ENCODE measurements around the gene CCNF.

Gene CCNF

GRCh38 chr16:2458887-2459646 is 29.8 kb downstream of the CCNF start:
- DNase-seq, result no peak

GRCh38 chr16:2459647-2460390 is 30.6 kb downstream of the CCNF start, which contains the start of gene TEDC2:
TEDC2 (plus strand) TSS chr16:2460109; CDS start chr16:2460145, 36 bp downstream.
- peak; percentile 78 for DNase-seq

- no peak for DNase-seq
Measured at GRCh38 chr16:2460391-2460713, 31.1 kb downstream of the CCNF start.

DNA sequence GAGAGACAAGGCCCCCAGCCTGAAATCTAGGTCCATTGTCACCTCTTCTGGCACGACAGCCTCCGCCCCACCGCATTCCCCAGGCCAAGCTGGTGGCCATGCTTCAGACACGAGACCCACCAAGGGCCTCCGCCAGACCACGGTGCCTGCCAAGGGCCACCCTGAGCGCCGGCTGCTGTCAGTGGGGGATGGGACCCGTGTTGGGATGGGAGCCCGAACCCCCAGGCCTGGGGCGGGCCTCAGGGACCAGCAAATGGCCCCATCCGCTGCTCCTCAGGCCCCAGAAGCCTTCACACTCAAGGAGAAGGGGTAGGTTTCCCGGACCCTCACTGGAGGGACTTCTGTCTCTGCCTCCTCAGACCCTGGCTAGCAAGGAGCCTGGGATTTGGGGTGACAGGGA is 31.7 kb downstream of the CCNF start:
- DNase-seq, result no peak

- no peak for DNase-seq
Measured at GRCh38 chr16:2462031-2462866, 33.0 kb downstream of the CCNF start.

DNA sequence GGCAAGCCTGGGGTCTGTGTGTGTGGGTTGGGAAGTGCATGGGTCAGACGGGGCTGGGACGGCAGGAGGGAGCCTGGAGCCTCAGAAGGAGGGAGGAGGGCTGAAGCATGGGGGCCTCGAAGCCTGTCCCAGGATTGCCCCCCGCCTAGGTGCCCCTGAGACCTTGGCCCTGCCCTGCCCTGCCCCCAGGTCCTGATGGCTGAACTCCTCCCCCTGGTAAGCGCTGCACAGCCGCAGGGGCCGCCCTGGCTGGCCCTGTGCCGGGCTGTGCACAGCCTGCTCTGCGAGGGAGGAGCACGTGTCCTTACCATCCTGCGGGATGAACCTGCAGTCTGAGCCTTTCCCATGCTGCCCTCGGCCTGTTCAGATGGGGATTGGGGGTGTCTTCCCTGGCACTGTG is 35.1 kb downstream of the CCNF start:
- DNase-seq, result no peak

DNA sequence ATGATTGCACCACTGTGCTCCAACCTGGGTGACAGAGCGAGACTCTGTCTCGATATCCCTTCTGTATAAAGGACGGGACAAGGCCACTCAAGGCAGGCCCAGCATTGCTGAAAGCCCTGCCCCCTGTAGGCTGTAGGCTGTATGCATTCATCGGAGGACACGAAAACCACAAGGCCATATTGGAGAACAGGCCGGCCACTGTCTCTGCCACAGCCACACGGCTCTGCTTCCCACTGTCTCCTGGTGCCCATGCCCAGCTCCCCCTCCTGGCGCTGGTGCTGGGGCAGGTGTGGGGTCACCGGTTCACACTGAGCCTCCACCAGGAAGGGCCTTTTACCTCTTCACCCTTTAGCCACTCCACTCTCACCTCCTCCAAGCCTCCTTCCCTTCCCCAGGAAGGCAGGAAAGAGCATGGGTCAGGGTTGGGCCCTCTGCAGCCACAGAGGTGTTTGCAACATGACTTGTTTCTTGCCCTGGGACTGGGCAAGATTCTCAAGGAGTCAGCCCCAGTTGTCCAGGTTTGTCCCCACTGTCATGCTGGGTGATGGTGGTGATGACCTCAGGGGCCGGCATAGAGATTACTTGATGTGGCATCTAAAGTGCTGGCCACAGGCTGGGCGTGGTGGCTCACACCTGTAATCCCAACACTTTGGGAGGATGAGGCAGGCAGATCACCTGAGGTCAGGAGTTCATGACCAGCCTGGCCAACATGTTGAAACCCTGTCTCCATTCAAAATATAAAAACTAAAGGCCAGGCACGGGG is 36.6 kb downstream of the CCNF start:
- DNase-seq, result no peak

DNA sequence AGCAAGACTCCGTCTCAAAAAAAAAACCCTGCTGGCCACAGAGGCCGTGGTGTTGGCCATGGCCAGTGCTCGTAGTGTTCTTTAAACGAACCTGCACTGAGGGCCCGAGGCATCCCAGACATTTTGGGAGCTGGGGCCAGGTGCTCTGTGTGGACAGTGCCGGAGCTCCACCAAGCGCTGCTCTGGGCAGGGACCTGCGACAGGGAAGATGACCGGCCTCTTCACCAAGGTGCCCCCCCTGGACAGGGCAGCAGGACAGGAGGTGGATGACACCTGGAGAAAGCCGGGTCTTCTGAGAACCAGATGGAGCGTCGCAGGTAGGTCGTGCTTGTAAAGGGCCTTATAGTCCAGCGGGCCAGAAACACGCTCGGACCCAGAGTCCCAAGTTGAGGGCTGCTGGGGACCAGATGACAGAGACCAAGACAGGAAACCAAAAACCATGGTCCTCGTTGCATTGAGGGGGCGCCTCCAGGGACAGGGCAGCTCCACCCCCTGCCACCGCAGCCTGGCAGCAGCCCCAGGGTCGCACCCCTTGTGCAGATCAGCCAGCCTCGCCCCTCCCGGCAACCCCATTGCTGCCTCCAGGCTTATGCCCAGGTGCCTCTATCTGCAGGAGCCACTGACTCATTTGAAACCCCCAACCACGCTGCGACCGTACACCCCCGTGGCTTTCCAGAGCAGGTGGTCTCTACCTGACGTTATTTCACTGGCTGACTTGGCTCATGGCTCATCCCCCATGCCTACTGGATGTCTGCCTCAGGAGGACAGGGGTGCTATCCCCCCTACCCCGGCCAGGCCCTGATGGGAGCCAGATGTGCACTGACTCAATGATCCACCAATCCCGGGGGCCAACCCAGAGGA is 37.6 kb downstream of the CCNF start:
- DNase-seq, result no peak

- DNase-seq, result peak; percentile 39
Measured at GRCh38 chr16:2467528-2468232, 38.4 kb downstream of the CCNF start.

DNA sequence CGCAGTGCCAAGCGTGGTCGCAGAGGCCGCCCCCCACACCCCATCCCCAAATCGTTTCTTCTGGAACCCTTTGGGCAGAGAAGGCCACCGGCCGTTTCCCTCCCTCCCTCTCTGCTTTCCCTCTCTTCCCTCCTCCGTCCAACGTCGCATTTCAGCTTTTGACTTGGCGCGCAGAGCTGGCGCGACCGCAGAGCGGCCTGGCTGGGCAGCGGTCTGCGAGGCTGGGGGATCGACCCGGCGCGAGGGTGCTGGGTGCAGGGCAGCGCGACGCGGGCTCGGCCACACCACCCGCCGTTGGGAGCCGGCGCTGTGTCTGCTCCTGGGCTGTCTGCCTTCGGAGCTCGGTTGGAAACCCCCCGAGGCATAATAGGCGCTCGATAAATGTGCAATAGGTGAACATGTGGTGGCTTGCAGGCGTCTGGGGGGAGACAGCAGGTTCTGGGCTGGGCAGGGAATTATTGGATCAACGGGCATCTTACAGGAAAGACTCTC is 39.0 kb downstream of the CCNF start:
- DNase-seq, result no peak

GRCh38 chr16:2468725-2469398 is 39.6 kb downstream of the CCNF start:
- DNase-seq, result no peak

GRCh38 chr16:2469399-2470233 is 40.4 kb downstream of the CCNF start:
- DNase-seq, result no peak

GRCh38 chr16:2470234-2470601 is 41.0 kb downstream of the CCNF start:
- DNase-seq, result no peak

DNA sequence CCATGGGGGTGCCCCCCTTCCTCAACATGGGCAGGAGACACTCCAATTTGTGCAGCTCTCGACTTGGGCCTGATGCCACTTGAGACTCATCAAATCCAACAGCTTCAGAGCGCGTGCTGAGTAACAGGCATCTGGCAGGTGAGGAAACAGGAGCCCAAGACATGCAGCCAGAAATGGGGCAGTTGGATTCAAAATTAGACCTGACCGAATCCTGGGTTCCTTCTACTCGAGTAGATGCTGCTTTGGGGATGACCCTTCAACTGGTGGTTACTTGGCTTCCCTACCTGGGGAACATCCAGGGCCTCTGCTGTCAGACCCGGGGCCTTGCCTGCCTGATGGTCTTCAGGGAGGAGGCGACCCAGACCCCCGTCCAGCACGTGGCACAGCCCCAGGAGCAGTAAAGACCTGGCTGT is 41.4 kb downstream of the CCNF start:
- no peak for DNase-seq

DNA sequence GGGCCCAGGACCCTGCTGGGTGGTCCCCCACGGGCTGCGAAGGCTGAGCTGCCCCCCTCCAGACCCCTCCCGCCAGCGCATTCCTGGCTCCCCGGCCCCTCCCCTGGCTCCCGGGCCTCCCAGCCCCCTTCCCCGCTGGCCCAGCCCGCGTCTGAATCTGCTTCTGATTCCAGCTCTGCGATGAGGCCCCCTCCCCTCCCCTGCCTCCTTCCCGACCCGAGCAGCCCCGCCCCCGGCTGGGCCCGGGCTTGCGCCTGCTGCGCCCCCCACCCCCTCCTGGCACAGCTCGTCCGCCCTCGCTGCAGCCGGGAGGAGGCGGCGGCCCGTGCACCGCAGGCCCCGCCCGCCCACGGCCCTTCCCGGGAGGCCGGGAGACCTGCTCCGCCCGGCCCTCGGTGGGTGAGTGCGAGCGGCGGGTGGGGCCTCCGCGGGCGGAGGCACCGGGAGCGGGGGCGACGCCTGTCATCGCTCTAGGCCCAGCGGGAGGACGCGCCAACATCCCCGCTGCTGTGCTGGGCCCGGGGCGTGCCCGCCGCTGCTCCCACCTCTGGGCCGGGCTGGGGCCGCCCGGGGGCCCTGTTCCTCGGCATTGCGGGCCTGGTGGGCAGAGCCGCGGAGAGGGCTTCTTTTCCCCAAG is 41.9 kb downstream of the CCNF start, which contains the start of gene NTN3:
NTN3 (plus strand) TSS at position 282 of the 637 bp plus-strand sequence. CDS start 405 bp downstream, outside the sequence.
- no peak for DNase-seq

- DNase-seq, result no peak
Measured at GRCh38 chr16:2471653-2472487, 42.6 kb downstream of the CCNF start.

- DNase-seq, result no peak
Measured at GRCh38 chr16:2472488-2472864, 43.2 kb downstream of the CCNF start.

Measured in NCI-H748 treated with DMSO at 0.1 percent for 48 hours (cell line).